ENCODE results near the gene GSN.
A peak's percentile ranks its signal among the peaks of the same experiment; 100 is the strongest.

Gene GSN

DNA sequence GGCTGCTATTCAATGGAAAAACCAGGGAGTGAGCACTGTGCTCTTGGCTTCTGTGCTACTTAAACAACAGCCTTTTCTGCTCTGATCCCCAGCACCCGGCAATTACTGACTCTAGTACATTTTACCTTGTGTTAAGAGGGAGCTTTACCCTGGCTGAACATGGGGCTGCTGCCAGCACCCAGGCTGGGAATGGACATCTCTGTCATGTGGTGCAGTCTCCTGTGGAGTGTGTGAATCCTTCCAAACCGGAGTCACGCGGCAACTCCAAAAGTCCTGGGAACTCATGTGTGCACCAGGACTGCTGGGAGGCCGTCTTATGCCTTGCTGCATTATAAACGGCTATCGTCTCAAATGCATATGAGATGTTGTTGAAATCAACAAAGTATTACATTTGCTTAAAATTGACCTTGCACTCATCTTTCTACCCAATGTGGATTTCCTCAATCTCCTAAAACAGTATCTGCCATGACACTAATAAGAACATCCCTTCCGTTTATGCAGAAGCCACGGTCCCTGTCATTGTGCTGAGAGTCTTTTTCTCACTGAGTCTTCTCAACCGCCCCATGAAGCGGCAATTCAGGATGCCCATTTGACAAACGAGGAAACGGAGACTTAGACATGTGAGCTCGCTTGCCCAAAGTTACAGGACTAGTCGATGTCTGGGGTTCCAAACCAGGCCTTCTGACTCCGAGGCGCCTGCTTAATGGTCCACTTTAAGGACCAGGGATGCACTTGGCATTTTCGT, 884 bp upstream of the GSN start:
- peak overlapping the region; percentile 72 for H3K4me2 ChIP-seq
- H4K20me1 ChIP-seq (ENCODE audit: insufficient read depth): no peaks in the 10 kb centered on the region
- peak overlapping the region; percentile 93 for H2AFZ ChIP-seq (ENCODE audit: low read depth)
- H3K79me2 ChIP-seq (ENCODE audit: insufficient read depth, low read depth): no peaks in the 10 kb centered on the region
- no peak overlapping the region for H3K27ac ChIP-seq
- no peaks in the 10 kb centered on the region; the same call in 1 of the 2 replicates for H3K27me3 ChIP-seq (ENCODE audit: insufficient read depth, low read depth)
- peaks cover 9% of the 10 kb centered on the region for H3K4me1 ChIP-seq (ENCODE audit: low read depth, poor library complexity, severe bottlenecking)
- H3K36me3 ChIP-seq (ENCODE audit: insufficient read depth): no peaks in the 10 kb centered on the region
- TF ChIP-seq, protein P1, sequence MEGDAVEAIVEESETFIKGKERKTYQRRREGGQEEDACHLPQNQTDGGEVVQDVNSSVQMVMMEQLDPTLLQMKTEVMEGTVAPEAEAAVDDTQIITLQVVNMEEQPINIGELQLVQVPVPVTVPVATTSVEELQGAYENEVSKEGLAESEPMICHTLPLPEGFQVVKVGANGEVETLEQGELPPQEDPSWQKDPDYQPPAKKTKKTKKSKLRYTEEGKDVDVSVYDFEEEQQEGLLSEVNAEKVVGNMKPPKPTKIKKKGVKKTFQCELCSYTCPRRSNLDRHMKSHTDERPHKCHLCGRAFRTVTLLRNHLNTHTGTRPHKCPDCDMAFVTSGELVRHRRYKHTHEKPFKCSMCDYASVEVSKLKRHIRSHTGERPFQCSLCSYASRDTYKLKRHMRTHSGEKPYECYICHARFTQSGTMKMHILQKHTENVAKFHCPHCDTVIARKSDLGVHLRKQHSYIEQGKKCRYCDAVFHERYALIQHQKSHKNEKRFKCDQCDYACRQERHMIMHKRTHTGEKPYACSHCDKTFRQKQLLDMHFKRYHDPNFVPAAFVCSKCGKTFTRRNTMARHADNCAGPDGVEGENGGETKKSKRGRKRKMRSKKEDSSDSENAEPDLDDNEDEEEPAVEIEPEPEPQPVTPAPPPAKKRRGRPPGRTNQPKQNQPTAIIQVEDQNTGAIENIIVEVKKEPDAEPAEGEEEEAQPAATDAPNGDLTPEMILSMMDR (conservative IDR thresholded peaks at IDR 0.05; ENCODE audit: low read depth, low read length): no peak
- no peak overlapping the region for H3K9ac ChIP-seq
- H3K4me3 ChIP-seq (IDR thresholded peaks at IDR 0.05; ENCODE audit: insufficient read depth, low read depth, low read length): no peak overlapping the region

DNA sequence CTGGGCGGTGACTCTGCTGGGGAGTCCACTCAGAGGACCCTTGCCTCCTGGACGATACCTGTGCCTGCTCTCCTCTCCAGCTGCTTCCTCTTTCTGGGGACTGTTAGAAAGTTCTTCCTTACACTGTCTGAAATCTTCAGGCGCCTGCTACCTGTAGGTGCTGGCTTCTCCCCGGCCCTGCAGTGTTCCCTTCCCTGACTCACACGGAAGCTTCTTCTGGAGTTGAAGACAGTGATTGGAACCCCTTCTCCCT, 562 bp downstream of the GSN start:
- Histone ChIP-seq H4K20me1 (ENCODE audit: insufficient read depth) (no peaks in the 10 kb centered on the region), H3K79me2 (ENCODE audit: insufficient read depth, low read depth) (no peaks in the 10 kb centered on the region), H3K9ac (no peak overlapping the region), H3K4me2 (peak overlapping the region; percentile 90), H3K36me3 (ENCODE audit: insufficient read depth) (no peaks in the 10 kb centered on the region), H2AFZ (ENCODE audit: low read depth) (peak overlapping the region; percentile 93; the same call in 1 of the 2 replicates), H3K4me3 (IDR thresholded peaks at IDR 0.05; ENCODE audit: insufficient read depth, low read depth, low read length) (no peak overlapping the region), H3K4me1 (ENCODE audit: low read depth, poor library complexity, severe bottlenecking) (peaks cover 9% of the 10 kb centered on the region), H3K27me3 (ENCODE audit: insufficient read depth, low read depth) (no peaks in the 10 kb centered on the region; the same call in 1 of the 2 replicates), H3K27ac (no peak overlapping the region)
- TF ChIP-seq, protein P1 (conservative IDR thresholded peaks at IDR 0.05; ENCODE audit: low read depth, low read length): no peak

DNA sequence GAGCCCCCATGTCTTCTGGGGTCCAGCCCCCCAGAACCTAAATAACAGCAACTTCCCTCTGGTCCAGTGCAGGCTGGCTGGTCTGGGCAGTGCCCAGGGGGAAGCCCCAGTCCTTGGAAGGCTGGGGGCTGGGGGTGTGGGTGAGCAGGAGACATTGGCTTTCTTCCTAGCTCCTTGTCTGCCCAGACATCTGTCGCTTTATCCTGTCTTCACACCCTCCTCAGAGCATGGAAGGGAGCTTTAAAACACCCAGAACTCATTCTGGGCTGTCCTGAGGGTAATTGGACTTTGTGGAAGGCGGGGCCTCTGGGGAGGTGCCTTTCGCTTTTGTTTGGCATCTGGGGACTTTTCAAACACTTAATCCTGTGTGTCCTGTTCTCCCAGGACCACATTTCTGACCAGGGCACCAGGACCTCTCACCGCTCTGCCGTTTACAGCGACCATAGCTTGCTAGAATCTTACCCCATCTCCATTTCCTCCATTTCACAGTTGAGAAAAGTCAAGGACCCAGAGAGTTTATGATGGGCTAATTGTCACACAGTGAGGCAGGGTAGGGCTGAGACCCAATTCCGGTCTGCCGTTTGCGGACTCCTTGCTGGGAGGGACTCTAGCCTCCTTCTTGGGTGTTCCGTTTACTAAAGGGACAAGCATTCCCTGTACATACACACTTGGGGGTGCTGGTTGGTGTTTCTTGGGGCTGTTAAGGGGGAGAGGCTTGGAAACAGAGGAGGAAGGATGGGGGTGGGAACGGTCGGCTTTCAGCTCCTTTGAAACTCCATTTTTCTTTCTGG, 1.1 kb downstream of the GSN start:
- Histone ChIP-seq H3K27ac (no peak overlapping the region), H3K27me3 (ENCODE audit: insufficient read depth, low read depth) (no peaks in the 10 kb centered on the region; the same call in 1 of the 2 replicates), H2AFZ (ENCODE audit: low read depth) (peak overlapping the region; percentile 93; the same call in 1 of the 2 replicates), H3K4me1 (ENCODE audit: low read depth, poor library complexity, severe bottlenecking) (peaks cover 9% of the 10 kb centered on the region), H3K79me2 (ENCODE audit: insufficient read depth, low read depth) (no peaks in the 10 kb centered on the region), H3K4me2 (peak overlapping the region; percentile 90), H3K4me3 (IDR thresholded peaks at IDR 0.05; ENCODE audit: insufficient read depth, low read depth, low read length) (no peak overlapping the region), H3K36me3 (ENCODE audit: insufficient read depth) (no peaks in the 10 kb centered on the region), H4K20me1 (ENCODE audit: insufficient read depth) (no peaks in the 10 kb centered on the region), H3K9ac (no peak overlapping the region)
- TF ChIP-seq, protein P1 (conservative IDR thresholded peaks at IDR 0.05; ENCODE audit: low read depth, low read length): no peak

DNA sequence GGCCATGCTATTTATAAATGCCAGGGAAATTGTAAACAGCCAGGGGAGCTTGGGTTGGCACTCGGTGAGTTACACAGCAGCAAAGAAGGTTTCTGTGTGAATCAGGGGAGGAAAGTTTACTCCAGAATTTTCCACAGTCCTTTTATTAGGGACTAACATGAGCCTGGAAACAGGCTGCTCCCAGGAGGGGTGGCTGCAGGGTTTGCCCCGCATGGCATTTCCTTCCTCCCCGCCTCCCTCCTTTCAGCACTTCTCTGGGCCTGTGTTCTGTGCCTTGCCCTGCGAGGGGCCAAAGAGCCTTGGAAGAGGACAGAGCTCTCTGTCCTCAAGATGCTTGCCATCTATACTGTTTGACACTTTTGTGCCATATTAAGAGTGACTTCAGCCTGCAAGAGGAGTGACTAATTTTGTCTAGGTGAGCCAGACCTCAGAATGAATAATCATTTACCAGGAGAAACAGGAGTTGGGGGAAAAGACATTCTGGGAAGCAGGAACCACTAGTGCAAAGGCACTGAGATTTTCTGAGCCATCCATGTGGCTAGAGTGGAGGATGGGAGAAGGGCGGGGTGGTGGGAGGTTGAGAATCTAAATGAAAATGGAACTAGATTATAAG, 1.8 kb downstream of the GSN start:
- no peaks in the 10 kb centered on the region for H3K79me2 ChIP-seq (ENCODE audit: insufficient read depth, low read depth)
- no peak overlapping the region for H3K9ac ChIP-seq
- no peak overlapping the region for H3K4me3 ChIP-seq (IDR thresholded peaks at IDR 0.05; ENCODE audit: insufficient read depth, low read depth, low read length)
- H3K4me2 ChIP-seq: no peak overlapping the region
- no peak overlapping the region for H2AFZ ChIP-seq (ENCODE audit: low read depth)
- H3K27me3 ChIP-seq (ENCODE audit: insufficient read depth, low read depth): no peaks in the 10 kb centered on the region; the same call in 1 of the 2 replicates
- no peaks in the 10 kb centered on the region for H4K20me1 ChIP-seq (ENCODE audit: insufficient read depth)
- peaks cover 9% of the 10 kb centered on the region for H3K4me1 ChIP-seq (ENCODE audit: low read depth, poor library complexity, severe bottlenecking)
- TF ChIP-seq, protein P1 (conservative IDR thresholded peaks at IDR 0.05; ENCODE audit: low read depth, low read length): no peak
- no peak overlapping the region for H3K27ac ChIP-seq
- no peaks in the 10 kb centered on the region for H3K36me3 ChIP-seq (ENCODE audit: insufficient read depth)

All from KMS-11 (cell line).